ENCODE results near the gene ANKRD36. TPM values are rescaled to one million over a fixed set of nuclear protein-coding genes. Genes with fewer than 3 reads are reported as not detected.
"Not testable (repeated sequence)": the region's sequence is repeated elsewhere in the genome, so short reads cannot be mapped to it uniquely, and the experiment has no call there.

Gene ANKRD36
- polyA plus RNA-seq, 1 experiment: 3.3 TPM

DNA sequence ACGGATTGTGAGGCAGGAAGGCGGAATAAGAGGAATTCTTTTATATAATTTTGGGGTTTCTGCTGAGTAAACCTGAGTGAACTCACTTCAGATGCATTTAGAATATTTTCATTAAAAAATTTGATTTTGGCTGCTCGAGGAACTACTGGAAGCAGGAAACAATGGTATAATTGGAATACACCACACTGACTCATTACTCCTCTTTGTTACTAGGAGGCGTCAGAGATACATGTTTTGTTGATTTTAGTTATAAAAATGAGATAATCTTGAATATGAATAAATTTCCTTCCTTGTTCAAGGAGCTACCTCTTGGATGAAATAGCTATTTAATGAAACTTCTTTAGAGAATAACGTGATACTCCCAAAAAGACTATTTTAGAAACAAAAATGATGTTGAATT, 97.4 kb downstream of the ANKRD36 start:
- ChIA-PET POLR2A (no interaction called here), CTCF (no interaction called here)
- DNase-seq (ENCODE audit: low read depth): no peak
- TF ChIP-seq, protein P1, sequence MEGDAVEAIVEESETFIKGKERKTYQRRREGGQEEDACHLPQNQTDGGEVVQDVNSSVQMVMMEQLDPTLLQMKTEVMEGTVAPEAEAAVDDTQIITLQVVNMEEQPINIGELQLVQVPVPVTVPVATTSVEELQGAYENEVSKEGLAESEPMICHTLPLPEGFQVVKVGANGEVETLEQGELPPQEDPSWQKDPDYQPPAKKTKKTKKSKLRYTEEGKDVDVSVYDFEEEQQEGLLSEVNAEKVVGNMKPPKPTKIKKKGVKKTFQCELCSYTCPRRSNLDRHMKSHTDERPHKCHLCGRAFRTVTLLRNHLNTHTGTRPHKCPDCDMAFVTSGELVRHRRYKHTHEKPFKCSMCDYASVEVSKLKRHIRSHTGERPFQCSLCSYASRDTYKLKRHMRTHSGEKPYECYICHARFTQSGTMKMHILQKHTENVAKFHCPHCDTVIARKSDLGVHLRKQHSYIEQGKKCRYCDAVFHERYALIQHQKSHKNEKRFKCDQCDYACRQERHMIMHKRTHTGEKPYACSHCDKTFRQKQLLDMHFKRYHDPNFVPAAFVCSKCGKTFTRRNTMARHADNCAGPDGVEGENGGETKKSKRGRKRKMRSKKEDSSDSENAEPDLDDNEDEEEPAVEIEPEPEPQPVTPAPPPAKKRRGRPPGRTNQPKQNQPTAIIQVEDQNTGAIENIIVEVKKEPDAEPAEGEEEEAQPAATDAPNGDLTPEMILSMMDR (IDR thresholded peaks at IDR 0.05; ENCODE audit: insufficient read depth, low read depth, low read length): no peak
- H3K27me3 ChIP-seq (ENCODE audit: control insufficient read depth, insufficient read depth, low read length): no peaks in the 10 kb centered on the region
- no peaks in the 10 kb centered on the region; the same call in 1 of the 2 replicates for H3K36me3 ChIP-seq (ENCODE audit: control insufficient read depth, insufficient read depth, low read length)
- H3K4me3 ChIP-seq (ENCODE audit: low read depth, low read length): no peak overlapping the region

DNA sequence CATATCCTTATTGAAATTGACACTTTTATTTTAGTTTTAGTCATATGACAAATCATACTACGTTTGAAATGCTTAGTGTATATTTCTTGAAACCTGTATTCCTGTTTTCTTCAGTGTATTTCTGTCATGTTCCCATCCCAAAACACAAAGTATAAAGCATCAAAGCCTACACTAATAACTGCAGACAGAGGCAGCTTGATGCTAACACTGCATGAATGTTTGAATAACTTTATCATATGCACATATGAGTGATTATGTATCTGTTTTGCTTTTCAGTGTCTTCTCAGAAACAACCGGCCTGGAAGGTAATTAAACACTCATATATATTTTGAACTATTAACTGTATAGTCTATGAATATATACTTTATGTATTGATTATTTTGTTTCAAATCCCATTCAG, 102.1 kb downstream of the ANKRD36 start:
- H3K4me3 ChIP-seq (ENCODE audit: low read depth, low read length); POLR2A ChIA-PET: not testable (repeated sequence)

DNA sequence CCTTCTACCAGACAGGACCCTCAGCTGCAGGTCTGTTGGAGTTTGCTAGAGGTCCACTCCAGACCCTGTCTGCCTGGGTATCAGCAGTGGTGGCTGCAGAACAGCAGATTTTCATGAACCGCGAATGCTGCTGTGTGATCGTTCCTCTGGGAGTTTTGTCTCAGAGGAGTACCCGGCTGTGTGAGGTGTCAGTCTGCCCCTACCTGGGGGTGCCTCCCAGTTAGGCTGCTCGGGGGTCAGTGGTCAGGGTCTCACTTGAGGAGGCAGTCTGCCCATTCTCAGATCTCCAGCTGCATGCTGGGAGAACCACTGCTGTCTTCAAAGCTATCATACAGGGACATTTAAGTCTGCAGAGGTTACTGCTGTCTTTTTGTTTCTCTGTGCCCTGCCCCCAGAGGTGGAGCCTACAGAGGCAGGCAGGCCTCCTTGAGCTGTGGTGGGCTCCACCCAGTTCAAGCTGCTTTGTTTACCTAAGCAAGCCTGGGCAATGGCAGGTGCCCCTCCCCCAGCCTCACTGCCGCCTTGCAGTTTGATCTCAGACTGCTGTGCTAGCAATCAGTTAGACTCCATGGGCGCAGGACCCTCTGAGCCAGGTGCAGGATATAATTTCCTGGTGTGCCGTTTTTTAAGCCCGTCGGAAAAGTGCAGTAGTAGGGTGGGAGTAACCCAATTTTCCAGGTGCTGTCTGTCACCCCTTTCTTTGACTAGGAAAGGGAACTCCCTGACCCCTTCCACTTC, 118.1 kb downstream of the ANKRD36 start:
- POLR2A ChIA-PET; CTCF ChIA-PET; DNase-seq (ENCODE audit: low read depth); H3K36me3 ChIP-seq (ENCODE audit: control insufficient read depth, insufficient read depth, low read length); H3K4me3 ChIP-seq (ENCODE audit: low read depth, low read length); H3K27me3 ChIP-seq (ENCODE audit: control insufficient read depth, insufficient read depth, low read length): not testable (repeated sequence)

More for the DNA sequence above, 102.1 kb downstream of the ANKRD36 start:
- DNase-seq (ENCODE audit: low read depth); CTCF ChIA-PET; H3K27me3 ChIP-seq (ENCODE audit: control insufficient read depth, insufficient read depth, low read length); H3K36me3 ChIP-seq (ENCODE audit: control insufficient read depth, insufficient read depth, low read length): not testable (repeated sequence)

DNA sequence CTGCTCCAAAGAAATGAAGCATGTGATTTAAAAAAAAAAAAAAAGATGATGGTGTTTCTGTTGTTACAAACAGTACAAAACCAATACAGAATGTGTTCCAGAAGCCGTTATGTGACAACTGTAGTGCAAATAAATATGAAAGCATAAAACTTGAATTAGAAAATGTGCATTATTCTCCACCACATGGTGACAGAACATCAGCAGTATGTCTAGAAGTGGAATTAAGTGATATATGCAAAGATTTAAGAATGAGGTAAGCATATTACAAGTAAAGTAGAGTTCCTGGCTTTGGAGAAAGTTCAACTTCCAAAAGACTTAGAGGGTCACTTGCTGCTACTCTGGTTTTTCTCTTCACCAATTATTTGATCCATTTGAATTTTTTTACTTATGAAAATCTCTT, 120.0 kb downstream of the ANKRD36 start:
- CTCF ChIA-PET; DNase-seq (ENCODE audit: low read depth); H3K27me3 ChIP-seq (ENCODE audit: control insufficient read depth, insufficient read depth, low read length); POLR2A ChIA-PET; H3K4me3 ChIP-seq (ENCODE audit: low read depth, low read length); H3K36me3 ChIP-seq (ENCODE audit: control insufficient read depth, insufficient read depth, low read length): not testable (repeated sequence)

DNA sequence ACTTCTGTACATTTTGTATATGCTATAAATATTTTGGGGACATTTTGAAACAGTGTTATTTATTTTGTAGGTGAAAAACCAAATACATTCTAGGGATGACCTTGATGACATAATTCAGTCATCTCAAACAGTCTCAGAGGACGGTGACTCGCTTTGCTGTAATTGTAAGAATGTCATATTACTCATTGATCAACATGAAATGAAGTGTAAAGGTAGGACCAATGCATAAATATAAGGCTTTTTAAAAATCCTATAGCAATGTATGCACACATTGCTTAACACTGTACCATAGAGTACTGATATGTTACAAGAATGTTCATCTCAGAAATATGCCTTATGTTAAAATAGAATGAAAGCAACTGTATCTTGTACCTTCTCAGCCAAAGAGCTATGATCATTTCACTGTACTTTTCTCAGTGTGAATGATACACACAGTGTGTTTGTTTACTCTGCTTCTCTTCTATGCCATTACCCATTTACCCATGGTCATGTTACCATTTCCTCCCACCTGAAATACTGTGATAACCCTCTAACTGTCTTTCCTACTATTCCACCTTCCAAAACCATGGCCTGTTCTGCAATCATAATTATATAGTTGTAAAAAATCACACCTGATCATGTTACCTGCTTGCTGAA, 120.8 kb downstream of the ANKRD36 start:
- CTCF ChIA-PET; POLR2A ChIA-PET; H3K4me3 ChIP-seq (ENCODE audit: low read depth, low read length); H3K27me3 ChIP-seq (ENCODE audit: control insufficient read depth, insufficient read depth, low read length); DNase-seq (ENCODE audit: low read depth); H3K36me3 ChIP-seq (ENCODE audit: control insufficient read depth, insufficient read depth, low read length): not testable (repeated sequence)

DNA sequence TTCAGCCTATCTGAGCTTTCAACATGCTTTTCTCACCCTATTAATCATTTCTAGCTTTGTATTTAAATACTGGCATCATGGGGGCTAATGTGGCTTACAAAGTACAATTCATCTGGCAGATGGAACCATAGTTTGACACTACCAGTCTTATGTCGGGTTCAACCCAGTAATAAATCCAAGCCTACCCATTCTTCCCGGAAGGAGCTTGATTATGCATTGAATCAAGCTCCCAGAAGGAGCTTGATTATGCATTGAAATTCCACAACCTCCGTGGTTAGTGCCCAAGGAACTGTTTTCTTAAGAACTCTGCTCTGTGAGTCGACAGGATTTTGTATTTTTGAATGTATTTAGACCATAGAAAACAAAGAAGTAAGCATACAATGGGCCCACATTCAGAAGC, 148.2 kb downstream of the ANKRD36 start:
- DNase-seq (ENCODE audit: low read depth); CTCF ChIA-PET; POLR2A ChIA-PET; H3K27me3 ChIP-seq (ENCODE audit: control insufficient read depth, insufficient read depth, low read length); H3K36me3 ChIP-seq (ENCODE audit: control insufficient read depth, insufficient read depth, low read length); H3K4me3 ChIP-seq (ENCODE audit: low read depth, low read length): not testable (repeated sequence)

DNA sequence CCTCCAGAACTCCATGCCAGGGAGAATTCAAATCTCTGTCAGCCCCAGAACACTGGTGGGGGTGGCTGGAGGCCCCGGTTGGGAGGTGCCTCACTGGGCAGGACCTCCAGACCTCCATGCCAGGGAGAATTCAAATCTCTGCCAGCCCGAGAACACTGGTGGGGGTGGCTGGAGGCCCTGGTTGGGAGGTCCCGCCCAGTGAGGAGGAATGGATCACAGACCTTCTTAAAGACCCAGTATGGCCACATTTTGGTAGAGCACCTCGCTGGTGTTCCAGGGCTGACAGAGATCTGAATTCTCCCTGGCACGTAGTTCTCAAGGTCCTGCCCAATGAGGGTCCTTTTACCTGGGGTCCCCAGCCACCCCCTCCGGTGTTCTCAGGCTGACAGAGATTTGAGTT, 153.5 kb downstream of the ANKRD36 start:
- H3K27me3 ChIP-seq (ENCODE audit: control insufficient read depth, insufficient read depth, low read length); DNase-seq (ENCODE audit: low read depth); POLR2A ChIA-PET; CTCF ChIA-PET; H3K4me3 ChIP-seq (ENCODE audit: low read depth, low read length); H3K36me3 ChIP-seq (ENCODE audit: control insufficient read depth, insufficient read depth, low read length): not testable (repeated sequence)

DNA sequence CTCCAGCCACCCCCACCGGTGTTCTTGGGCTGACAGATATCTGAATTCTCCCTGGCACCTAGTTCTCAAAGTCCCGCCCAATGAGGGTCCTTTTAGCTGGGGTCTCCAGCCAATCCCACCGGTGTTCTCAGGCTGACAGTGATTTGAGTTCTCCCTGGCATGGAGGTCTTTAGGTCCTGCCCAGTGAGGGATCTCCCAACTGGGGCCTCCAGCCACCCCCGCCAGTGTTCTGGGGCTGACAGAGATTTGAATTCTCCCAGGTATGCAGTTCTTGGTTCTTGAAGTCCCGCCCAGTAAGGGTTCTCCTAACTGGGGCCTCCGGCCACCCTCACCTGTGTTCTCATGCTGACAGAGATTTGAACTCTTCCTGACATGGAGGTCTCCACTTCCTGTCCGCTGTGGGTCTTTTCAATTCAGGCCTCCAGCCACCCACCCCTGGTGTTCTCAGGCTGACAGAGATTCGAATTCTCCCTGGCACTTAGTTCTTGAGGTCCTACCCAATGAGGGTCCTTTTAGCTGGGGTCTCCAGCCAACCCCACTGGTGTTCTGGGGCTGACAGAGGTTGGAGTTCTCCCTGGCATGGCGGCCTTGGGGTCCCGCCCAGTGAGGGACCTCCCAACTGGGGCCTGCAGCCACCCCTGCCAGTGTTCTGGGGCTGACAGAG, 154.6 kb downstream of the ANKRD36 start:
- TF ChIP-seq, protein P1 (IDR thresholded peaks at IDR 0.05; ENCODE audit: insufficient read depth, low read depth, low read length): no peak

DNA sequence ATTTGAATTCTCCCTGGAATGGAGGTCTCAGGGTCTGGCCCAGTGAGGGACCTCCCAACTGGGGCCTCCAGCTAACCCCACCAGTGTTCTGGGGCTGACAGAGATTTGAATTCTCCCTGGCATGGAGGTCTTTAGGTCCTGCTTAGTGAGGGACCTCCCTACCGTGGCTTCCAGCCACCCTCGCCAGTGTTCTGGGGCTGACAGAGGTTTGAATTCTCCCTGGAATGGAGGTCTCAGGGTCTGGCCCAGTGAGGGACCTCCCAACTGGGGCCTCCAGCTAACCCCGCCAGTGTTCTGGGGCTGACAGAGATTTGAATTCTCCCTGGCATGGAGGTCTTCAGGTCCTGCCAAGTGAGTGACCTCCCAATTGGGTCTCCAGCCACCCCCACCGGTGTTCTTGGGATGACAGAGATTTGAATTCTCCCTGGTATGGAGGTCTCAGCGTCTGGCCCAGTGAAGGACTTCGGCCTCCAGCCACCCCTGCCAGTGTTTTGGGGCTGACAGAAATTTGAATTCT, 155.2 kb downstream of the ANKRD36 start:
- H3K27me3 ChIP-seq (ENCODE audit: control insufficient read depth, insufficient read depth, low read length); POLR2A ChIA-PET; DNase-seq (ENCODE audit: low read depth); H3K36me3 ChIP-seq (ENCODE audit: control insufficient read depth, insufficient read depth, low read length); CTCF ChIA-PET; H3K4me3 ChIP-seq (ENCODE audit: low read depth, low read length): not testable (repeated sequence)

More for the DNA sequence above, 154.6 kb downstream of the ANKRD36 start:
- ChIA-PET POLR2A (no interaction called here), CTCF (no interaction called here)
- Histone ChIP-seq H3K36me3 (ENCODE audit: control insufficient read depth, insufficient read depth, low read length) (no peaks in the 10 kb centered on the region), H3K27me3 (ENCODE audit: control insufficient read depth, insufficient read depth, low read length) (no peaks in the 10 kb centered on the region), H3K4me3 (ENCODE audit: low read depth, low read length) (no peak overlapping the region)
- DNase-seq (ENCODE audit: low read depth): no peak

DNA sequence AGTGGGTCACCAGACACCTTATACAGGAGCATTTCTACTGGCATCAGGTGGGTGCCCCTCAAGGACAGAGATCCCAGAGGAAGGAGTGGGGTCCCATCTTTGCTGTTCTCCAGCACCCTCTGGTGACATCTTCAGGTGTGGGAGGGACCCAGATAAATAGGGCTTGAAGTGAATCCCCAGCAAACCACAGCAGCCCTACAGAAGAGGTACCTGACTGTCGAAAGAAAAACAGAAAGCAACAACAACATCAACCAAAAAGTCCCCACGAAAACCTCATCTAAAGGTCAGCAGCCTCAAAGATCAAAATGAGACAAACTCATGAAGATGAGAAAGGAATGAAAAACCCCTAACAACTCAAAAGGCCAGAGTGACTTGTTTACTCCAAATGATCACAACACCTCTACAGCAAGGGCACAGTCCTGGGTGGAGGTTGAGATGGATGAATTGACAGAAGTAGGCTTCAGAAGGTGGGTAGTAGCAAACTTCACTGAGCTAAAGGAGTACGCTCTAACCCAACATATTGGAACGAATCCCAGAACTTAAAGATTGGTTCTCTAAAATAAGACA, 163.4 kb downstream of the ANKRD36 start:
- H3K4me3 ChIP-seq (ENCODE audit: low read depth, low read length); POLR2A ChIA-PET; DNase-seq (ENCODE audit: low read depth); CTCF ChIA-PET; H3K36me3 ChIP-seq (ENCODE audit: control insufficient read depth, insufficient read depth, low read length); H3K27me3 ChIP-seq (ENCODE audit: control insufficient read depth, insufficient read depth, low read length): not testable (repeated sequence)

DNA sequence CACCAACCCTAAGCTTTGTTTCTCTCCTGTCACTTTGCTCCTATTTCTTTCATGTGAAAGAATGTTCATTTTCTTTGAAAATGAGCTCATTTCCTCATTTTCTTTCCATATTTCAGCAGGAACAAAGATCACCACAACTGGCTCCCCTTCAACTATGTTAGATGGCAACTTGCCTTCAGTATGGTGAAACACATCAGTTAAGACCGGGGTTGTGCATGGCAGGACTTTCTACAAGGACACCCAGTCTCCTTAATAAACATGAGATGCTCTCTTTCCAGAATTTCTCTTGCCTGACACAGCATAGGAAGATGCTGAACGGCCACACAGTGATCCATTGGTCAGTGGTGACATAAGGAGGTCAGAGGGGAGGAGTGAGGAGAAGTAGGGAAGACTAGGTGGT, 172.2 kb downstream of the ANKRD36 start:
- CTCF ChIA-PET; H3K4me3 ChIP-seq (ENCODE audit: low read depth, low read length); H3K36me3 ChIP-seq (ENCODE audit: control insufficient read depth, insufficient read depth, low read length); POLR2A ChIA-PET; DNase-seq (ENCODE audit: low read depth); H3K27me3 ChIP-seq (ENCODE audit: control insufficient read depth, insufficient read depth, low read length): not testable (repeated sequence)

Measured in BJ (cell line).